HEK293 (cell line): ENCODE data around the gene DNAJC5.
"Not testable (repeated sequence)": the region's sequence is repeated elsewhere in the genome, so short reads cannot be mapped to it uniquely, and the experiment has no call there.

Source experiments
- CTCF ChIP-seq: fragments of 450-650 bp; formaldehyde crosslinking; IDR thresholded peaks from 2 replicates; pipeline ENCODE4 v1.5.1; 2016; ENCODE audit warnings: missing biosample characterization, missing genetic modification characterization
- GFI1B ChIP-seq: fragments of 450-650 bp; formaldehyde crosslinking; IDR thresholded peaks from 2 replicates; pipeline ENCODE4 v1.5.1; 2016; ENCODE audit warnings: missing biosample characterization, missing genetic modification characterization
- ZNF140 ChIP-seq: fragments of 450-650 bp; formaldehyde crosslinking; IDR thresholded peaks from 2 replicates; pipeline ENCODE4 v1.5.1; 2016; ENCODE audit warnings: missing biosample characterization, missing genetic modification characterization
- ZNF146 ChIP-seq: fragments of 450-650 bp; formaldehyde crosslinking; IDR thresholded peaks from 2 replicates; pipeline ENCODE4 v1.5.1; 2016; ENCODE audit warnings: missing biosample characterization, missing genetic modification characterization
- ZNF175 ChIP-seq: fragments of 450-650 bp; formaldehyde crosslinking; IDR thresholded peaks from 2 replicates; pipeline ENCODE4 v1.5.1; 2016; ENCODE audit warnings: missing biosample characterization, missing genetic modification characterization
- ZNF274 ChIP-seq, 2 experiments: fragments of 200-500 bp in 1 of 2; fragments of 450-650 bp in 1 of 2; sonication (Bioruptor generic) in 1 of 2; formaldehyde crosslinking in 1 of 2; IDR thresholded peaks; 2 replicates each; pipeline versions ENCODE4 v1.5.1 to v1.6.1; 2014 to 2016; ENCODE audit warnings: borderline replicate concordance in 1 of 2, inconsistent platforms in 1 of 2, low read length in 1 of 2, missing biosample characterization in 1 of 2, missing genetic modification characterization in 1 of 2
- ZNF423 ChIP-seq: fragments of 450-650 bp; formaldehyde crosslinking; IDR thresholded peaks from 2 replicates; pipeline ENCODE4 v1.5.1; 2016; ENCODE audit warnings: missing biosample characterization, missing genetic modification characterization
- ZNF658 ChIP-seq: fragments of 450-650 bp; formaldehyde crosslinking; IDR thresholded peaks from 2 replicates; pipeline ENCODE4; 2016; ENCODE audit warnings: missing biosample characterization, missing genetic modification characterization
- ZNF660 ChIP-seq: fragments of 450-650 bp; IDR thresholded peaks from 2 replicates; pipeline ENCODE4 v1.5.1; 2018; ENCODE audit warnings: missing biosample characterization, mild to moderate bottlenecking, missing genetic modification characterization

GRCh38 chr20:63853733-63854068 is 41.2 kb upstream of the DNAJC5 start:
- TF ChIP-seq CTCF (tag by site-specific recombination); ZNF140 (tag by site-specific recombination); ZNF175 (tag by site-specific recombination); ZNF660 (tag by site-specific recombination); ZNF274 (IDR thresholded peaks at IDR 0.05; ENCODE audit: low read length); ZNF274 (tag by site-specific recombination; IDR thresholded peaks at IDR 0.05; ENCODE audit: borderline replicate concordance); ZNF423 (tag by site-specific recombination); ZNF146; GFI1B (tag by site-specific recombination); ZNF658 (tag by site-specific recombination): not testable (repeated sequence)
